Gastroesophageal sphincter (tissue), 4 donors: ENCODE data around the gene RPTOR. TPM values are rescaled to one million over a fixed set of nuclear protein-coding genes. Genes with fewer than 3 reads are reported as not detected.
A peak's percentile ranks its signal among the peaks of the same experiment; 100 is the strongest.

Experiments
- ATAC-seq: fragments of 150-250 bp; one replicate; pipeline ENCODE4 v1.9.1; 2016; ENCODE audit warnings: mild to moderate bottlenecking, moderate library complexity
- H3K27ac ChIP-seq, 4 donors: fragments of 200-600 bp; sonication (generic) in 3 of 4; 1 replicate in 3 of 4; 2 replicates in 1 of 4; pipeline ENCODE4 v1.5.1; 2016 to 2019
- H3K27me3 ChIP-seq: fragments of 200-600 bp; sonication (generic); one replicate; pipeline ENCODE4 v1.5.1; 2019
- H3K36me3 ChIP-seq, 2 donors: fragments of 200-600 bp; sonication (generic); one replicate each; pipeline ENCODE4 v1.5.1; 2019; ENCODE audit warnings: control low read depth in 1 of 2
- H3K4me1 ChIP-seq, 3 donors: fragments of 200-600 bp; sonication (generic); 1 replicate in 2 of 3; 2 replicates in 1 of 3; pipeline ENCODE4 v1.5.1; 2016 to 2019; ENCODE audit warnings: control low read depth in 2 of 3
- H3K4me3 ChIP-seq, 2 donors: fragments of 200-600 bp; sonication (generic); one replicate each; pipeline ENCODE4 v1.5.1; 2019; ENCODE audit warnings: mild to moderate bottlenecking in 1 of 2, moderate library complexity in 1 of 2
- H3K9me3 ChIP-seq, 3 donors: fragments of 200-600 bp; sonication (generic); one replicate each; pipeline ENCODE4 v1.5.1; 2017 to 2019; ENCODE audit warnings: control low read depth in 2 of 3
- CTCF ChIP-seq, 4 experiments: fragments of 200-600 bp in 2 of 4; fragments of 450-650 bp in 2 of 4; sonication (generic) in 1 of 4; IDR thresholded peaks; one replicate each; pipeline ENCODE4 v1.5.1; 2017 to 2019; ENCODE audit warnings: antibody characterized with exemption in 4 of 4, mild to moderate bottlenecking in 2 of 4, moderate library complexity in 2 of 4
- EP300 ChIP-seq: sonication (generic); formaldehyde crosslinking; IDR thresholded peaks from one replicate; pipeline ENCODE4 v1.6.1; 2017; ENCODE audit warnings: antibody characterized with exemption, mild to moderate bottlenecking
- POLR2A ChIP-seq, 2 donors: fragments of 450-650 bp; IDR thresholded peaks; one replicate each; pipeline ENCODE4 v1.6.1; 2017; ENCODE audit warnings: antibody characterized with exemption in 2 of 2, mild to moderate bottlenecking in 2 of 2, moderate library complexity in 1 of 2
- POLR2AphosphoS5 ChIP-seq: sonication (generic); formaldehyde crosslinking; IDR thresholded peaks from one replicate; pipeline ENCODE4 v1.6.1; 2017; ENCODE audit warnings: antibody characterized with exemption
- WGBS, 2 donors: methylation state at CpG; one replicate each; pipeline ENCODE4 v1.1.5; 2018; ENCODE audit warnings: low coverage in 1 of 2; 5-methylcytosine and 5-hydroxymethylcytosine counted together
- total RNA-seq, 4 donors: library from RNA; depleted of rRNA; stranded (reverse); fragments of >200 nt; gene quantifications; one replicate each; pipeline ENCODE4 v1.1.0, GENCODE V29; 2016

The RPTOR gene
- total RNA-seq, 4 donors from 2014 or later, result 25.7 to 56.8 (median 39.7) TPM

GRCh38 chr17:80826955-80827645 lies 282.5 kb downstream of the RPTOR start:
- H3K4me1 ChIP-seq, result peaks cover 0 to 10% (median 3%) of the 10 kb centered on the region in 3 donors
- ATAC-seq, result peak; percentile 77
- H3K27ac ChIP-seq, result peak overlapping the region in 3 of 4 donors; percentile 41 to 68 (median 46)
- no peaks in the 10 kb centered on the region for H3K27me3 ChIP-seq
- no peak overlapping the region for H3K4me3 ChIP-seq
- peaks cover 0 to 55% of the 10 kb centered on the region in 2 donors for H3K36me3 ChIP-seq
- H3K9me3 ChIP-seq, result no peaks in the 10 kb centered on the region
- WGBS, 2 donors, result 66 to 67% methylated on average over 2 to 8 of the region's 20 CpGs
- TF ChIP-seq EP300 (no peak), POLR2A (IDR thresholded peaks at IDR 0.05) (no peak), CTCF (IDR thresholded peaks at IDR 0.05) (no peak)

GRCh38 chr17:80827646-80828643 lies 283.3 kb downstream of the RPTOR start:
- Histone ChIP-seq H3K27me3 (no peaks in the 10 kb centered on the region), H3K9me3 (no peaks in the 10 kb centered on the region), H3K36me3 (peaks cover 0 to 48% of the 10 kb centered on the region in 2 donors), H3K4me3 (no peak overlapping the region), H3K27ac (peak overlapping the region in 2 of 4 donors; percentile 46 to 62), H3K4me1 (peaks cover 0 to 18% (median 7%) of the 10 kb centered on the region in 3 donors)
- no peak for ATAC-seq
- TF ChIP-seq POLR2A (IDR thresholded peaks at IDR 0.05) (no peak), EP300 (no peak), CTCF (IDR thresholded peaks at IDR 0.05) (no peak), POLR2AphosphoS5 (no peak)
- 100% methylated on average over 6 of the region's 34 CpGs; no CpG with 5 or more reads in 1 of the 2 donors for WGBS, 2 donors

DNA sequence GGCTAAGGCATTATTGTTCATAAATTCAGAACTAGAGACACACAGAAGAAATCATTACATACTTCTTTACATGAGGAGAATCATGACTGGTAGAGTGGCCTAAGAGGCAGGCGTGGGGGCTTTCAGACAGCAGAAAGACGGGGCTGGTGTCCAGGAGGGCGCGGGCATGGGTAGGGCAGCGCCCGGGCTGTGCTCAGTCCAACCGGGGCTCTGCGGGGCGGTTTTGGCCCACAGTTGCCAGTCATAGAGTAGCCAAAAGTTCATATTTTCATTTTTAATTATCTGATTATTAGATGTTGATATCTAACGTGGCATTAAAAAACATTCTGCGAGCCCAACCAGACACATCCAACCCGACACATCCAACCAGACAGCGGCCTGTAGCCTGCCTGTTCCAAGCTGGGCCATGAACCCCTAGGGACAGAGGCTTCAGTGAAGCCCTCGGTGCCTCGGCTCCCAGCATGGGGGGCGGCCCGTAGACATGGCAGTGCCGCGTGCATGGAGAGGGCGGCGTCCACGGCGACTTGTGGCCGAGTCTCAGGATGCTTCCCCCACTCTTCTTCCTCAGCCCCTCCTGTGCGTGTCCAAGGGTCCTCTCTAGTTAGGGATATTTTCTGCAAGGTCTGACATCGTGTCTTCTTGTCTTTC lies 284.7 kb downstream of the RPTOR start:
- Histone ChIP-seq H3K4me1 (peaks cover 0 to 32% (median 15%) of the 10 kb centered on the region in 3 donors), H3K27ac (no peak overlapping the region), H3K36me3 (peaks cover 0 to 39% of the 10 kb centered on the region in 2 donors), H3K27me3 (no peaks in the 10 kb centered on the region), H3K9me3 (no peaks in the 10 kb centered on the region), H3K4me3 (no peak overlapping the region)
- 86 to 93% methylated on average over 13 to 26 of the region's 26 CpGs for WGBS, 2 donors
- TF ChIP-seq EP300 (no peak), POLR2A (IDR thresholded peaks at IDR 0.05) (no peak), CTCF (IDR thresholded peaks at IDR 0.05) (no peak), POLR2AphosphoS5 (no peak)
- no peak for ATAC-seq

GRCh38 chr17:80830020-80830780 lies 285.6 kb downstream of the RPTOR start:
- ATAC-seq, result no peak
- H3K9me3 ChIP-seq, result no peaks in the 10 kb centered on the region
- H3K27me3 ChIP-seq, result no peaks in the 10 kb centered on the region
- TF ChIP-seq EP300, result no peak
- TF ChIP-seq POLR2AphosphoS5, result no peak
- TF ChIP-seq POLR2A (IDR thresholded peaks at IDR 0.05), result no peak
- TF ChIP-seq CTCF (IDR thresholded peaks at IDR 0.05), result no peak
- H3K4me3 ChIP-seq, result no peak overlapping the region
- no peak overlapping the region for H3K27ac ChIP-seq
- peaks cover 0 to 36% (median 15%) of the 10 kb centered on the region in 3 donors for H3K4me1 ChIP-seq
- peaks cover 0 to 30% of the 10 kb centered on the region in 2 donors for H3K36me3 ChIP-seq
- WGBS, 2 donors, result 91 to 97% methylated on average over 9 to 11 of the region's 27 CpGs
